ENCODE measurements around the gene FRMPD4. TPM values are rescaled to one million over a fixed set of nuclear protein-coding genes. Genes with fewer than 3 reads are reported as not detected.

The FRMPD4 gene
- total and polyA plus RNA-seq, 2 of the 13 experiments (the other 11 are each of a cell fraction or from before 2014, with no cell fraction given): not detected

GRCh38 chrX:12446342-12447075, 308.2 kb downstream of the FRMPD4 start (continued):
- TF ChIP-seq SMAD1 (CRISPR knock-in tag; IDR thresholded peaks at IDR 0.05; ENCODE audit: borderline replicate concordance, low read depth) (no peak), KAT8 (CRISPR knock-in tag; IDR thresholded peaks at IDR 0.05) (no peak), REPIN1 (CRISPR knock-in tag; IDR thresholded peaks at IDR 0.05; ENCODE audit: borderline replicate concordance, low read depth) (no peak), TCF7L2 (IDR thresholded peaks at IDR 0.05; ENCODE audit: low read depth, low read length) (no peak), ZFP91 (CRISPR knock-in tag; IDR thresholded peaks at IDR 0.05; ENCODE audit: borderline replicate concordance) (no peak), ZNF720 (CRISPR knock-in tag; IDR thresholded peaks at IDR 0.05) (no peak), ZNF549 (CRISPR knock-in tag; IDR thresholded peaks at IDR 0.05) (no peak)

- ATAC-seq (no peak), FAIRE-seq (no peak), DNase-seq (ENCODE audit: low spot score) (no peak)
- Histone ChIP-seq H3K9ac (ENCODE audit: insufficient read depth, low read depth, low read length) (no peak overlapping the region), H3K4me2 (ENCODE audit: low read depth, low read length) (no peak overlapping the region), H3K36me3 (replicated peaks in 1 of 2; ENCODE audit: control insufficient read depth in 1 of 2, insufficient read depth in 2 of 2, low read length in 2 of 2) (no peaks in the 10 kb centered on the region), H3K27ac (ENCODE audit: extremely low read length, insufficient read depth, low read length) (no peak overlapping the region), H3K9me3 (ENCODE audit: low read length) (no peaks in the 10 kb centered on the region), H4K20me1 (ENCODE audit: insufficient read depth, low read length) (no peaks in the 10 kb centered on the region), H3K4me3 (replicated peaks in 1 of 3; ENCODE audit: insufficient read depth in 1 of 3, low read depth in 2 of 3, low read length in 3 of 3) (no peak overlapping the region), H2AFZ (ENCODE audit: low read length) (no peak overlapping the region), H3K79me2 (ENCODE audit: insufficient read depth, low read length) (no peaks in the 10 kb centered on the region), H3K4me1 (ENCODE audit: insufficient read depth, low read length) (no peaks in the 10 kb centered on the region), H3K27me3 (ENCODE audit: control insufficient read depth in 1 of 2, insufficient read depth in 2 of 2, low read length in 2 of 2) (no peaks in the 10 kb centered on the region)
- CTCF ChIA-PET (ENCODE audit: low intra/inter-chr PET ratio, low total read pairs): no interaction called here
- POLR2A ChIA-PET: no interaction called here
- no TSS peak for BruUV-seq (replicated peaks)
- intact Hi-C loops (cut with micrococcal nuclease; ENCODE audit: unreplicated experiment): no loop called here
- 0% methylated on average over 4 of the region's 5 CpGs for WGBS (ENCODE audit: low lambda C conversion rate)
- in situ Hi-C loops (cut with HindIII; ENCODE audit: extremely low pct_ligation_motif_present, low pct_unique_long_range_greater_than_20kb): no loop called here
- TF ChIP-seq ZNF616 (CRISPR knock-in tag; IDR thresholded peaks at IDR 0.05; ENCODE audit: low read depth): no peak
- no peak for TF ChIP-seq CEBPB (IDR thresholded peaks at IDR 0.05; ENCODE audit: borderline replicate concordance, low read depth, low read length)
- TF ChIP-seq, protein P1, sequence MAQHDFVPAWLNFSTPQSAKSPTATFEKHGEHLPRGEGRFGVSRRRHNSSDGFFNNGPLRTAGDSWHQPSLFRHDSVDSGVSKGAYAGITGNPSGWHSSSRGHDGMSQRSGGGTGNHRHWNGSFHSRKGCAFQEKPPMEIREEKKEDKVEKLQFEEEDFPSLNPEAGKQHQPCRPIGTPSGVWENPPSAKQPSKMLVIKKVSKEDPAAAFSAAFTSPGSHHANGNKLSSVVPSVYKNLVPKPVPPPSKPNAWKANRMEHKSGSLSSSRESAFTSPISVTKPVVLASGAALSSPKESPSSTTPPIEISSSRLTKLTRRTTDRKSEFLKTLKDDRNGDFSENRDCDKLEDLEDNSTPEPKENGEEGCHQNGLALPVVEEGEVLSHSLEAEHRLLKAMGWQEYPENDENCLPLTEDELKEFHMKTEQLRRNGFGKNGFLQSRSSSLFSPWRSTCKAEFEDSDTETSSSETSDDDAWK (CRISPR knock-in tag; IDR thresholded peaks at IDR 0.05): no peak
- no peak for TF ChIP-seq NCOR1 (IDR thresholded peaks at IDR 0.05; ENCODE audit: borderline replicate concordance, low read length)
- no peak for TF ChIP-seq ZNF138 (CRISPR knock-in tag; IDR thresholded peaks at IDR 0.05; ENCODE audit: low read depth)
- no peak for TF ChIP-seq ZNF776 (CRISPR knock-in tag; IDR thresholded peaks at IDR 0.05)
- no peak for TF ChIP-seq ZNF264 (CRISPR knock-in tag; IDR thresholded peaks at IDR 0.05)
- TF ChIP-seq KLF11 (CRISPR knock-in tag; IDR thresholded peaks at IDR 0.05): no peak
- TF ChIP-seq, protein P2, sequence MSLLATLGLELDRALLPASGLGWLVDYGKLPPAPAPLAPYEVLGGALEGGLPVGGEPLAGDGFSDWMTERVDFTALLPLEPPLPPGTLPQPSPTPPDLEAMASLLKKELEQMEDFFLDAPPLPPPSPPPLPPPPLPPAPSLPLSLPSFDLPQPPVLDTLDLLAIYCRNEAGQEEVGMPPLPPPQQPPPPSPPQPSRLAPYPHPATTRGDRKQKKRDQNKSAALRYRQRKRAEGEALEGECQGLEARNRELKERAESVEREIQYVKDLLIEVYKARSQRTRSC (CRISPR knock-in tag; IDR thresholded peaks at IDR 0.05; ENCODE audit: low read depth): no peak
- TF ChIP-seq SP2 (CRISPR knock-in tag; IDR thresholded peaks at IDR 0.05): no peak
- TF ChIP-seq ARHGAP35 (CRISPR knock-in tag; IDR thresholded peaks at IDR 0.05; ENCODE audit: borderline replicate concordance): no peak
- TF ChIP-seq ZNF549 (CRISPR knock-in tag; IDR thresholded peaks at IDR 0.05): no peak
- no peak for TF ChIP-seq ZNF253 (CRISPR knock-in tag; IDR thresholded peaks at IDR 0.05; ENCODE audit: borderline replicate concordance)
Observed at GRCh38 chrX:12447448-12448064, 309.3 kb downstream of the FRMPD4 start.

All from HepG2 (cell line).